ENCODE results near the gene RPL26.

RPL26 gene

GRCh38 chr17:8383143-8383822, at the start of gene RPL26:
Gene RPL26, minus strand, starts transcription at chr17:8383193. Its CDS starts 883 bp downstream, at chr17:8382310.
- Histone ChIP-seq H3K4me3 (peak within 1 kb of the TSS; percentile 96), H3K27ac (peak within 1 kb of the TSS; percentile 69 to 98)
- TF ChIP-seq CTCF (IDR thresholded peaks at IDR 0.05), result peak; percentile 99
- DNase-seq (ENCODE audit: low spot score), result peak; percentile 97

GRCh38 chr17:8430966-8431365, 48.0 kb upstream of the RPL26 start:
- Histone ChIP-seq H3K27ac (peak overlapping the region; percentile 44 to 88), H3K4me3 (no peak overlapping the region)
- peak; percentile 93 for DNase-seq (ENCODE audit: low spot score)

GRCh38 chr17:8426802-8427201, 43.8 kb upstream of the RPL26 start:
- TF ChIP-seq CTCF (IDR thresholded peaks at IDR 0.05), result no peak
- H3K4me3 ChIP-seq, result no peak overlapping the region
- no peak overlapping the region for H3K27ac ChIP-seq
- DNase-seq (ENCODE audit: low spot score), result no peak

More at GRCh38 chr17:8430966-8431365, 48.0 kb upstream of the RPL26 start:
- TF ChIP-seq CTCF (IDR thresholded peaks at IDR 0.05), result no peak

GRCh38 chr17:8426094-8426720, 43.2 kb upstream of the RPL26 start:
- H3K27ac ChIP-seq, result no peak overlapping the region
- no peak for DNase-seq (ENCODE audit: low spot score)
- no peak for TF ChIP-seq CTCF (IDR thresholded peaks at IDR 0.05)
- H3K4me3 ChIP-seq, result no peak overlapping the region

GRCh38 chr17:8421571-8421970, 38.6 kb upstream of the RPL26 start:
- no peak overlapping the region for H3K27ac ChIP-seq
- TF ChIP-seq CTCF (IDR thresholded peaks at IDR 0.05), result no peak
- no peak for DNase-seq (ENCODE audit: low spot score)
- H3K4me3 ChIP-seq, result no peak overlapping the region

GRCh38 chr17:8420041-8420934, 37.3 kb upstream of the RPL26 start:
- no peak overlapping the region for H3K4me3 ChIP-seq
- no peak for DNase-seq (ENCODE audit: low spot score)
- peak overlapping the region; percentile 5 to 18 for H3K27ac ChIP-seq
- no peak for TF ChIP-seq CTCF (IDR thresholded peaks at IDR 0.05)
